ENCODE data around the gene CD200R1. TPM values are rescaled to one million over a fixed set of nuclear protein-coding genes. Genes with fewer than 3 reads are reported as not detected.

Gene CD200R1
- total and polyA plus RNA-seq, 2 of the 8 experiments (the other 6 are each of a cell fraction or from before 2014, with no cell fraction given): 0.02 TPM; not detected in 1

DNA sequence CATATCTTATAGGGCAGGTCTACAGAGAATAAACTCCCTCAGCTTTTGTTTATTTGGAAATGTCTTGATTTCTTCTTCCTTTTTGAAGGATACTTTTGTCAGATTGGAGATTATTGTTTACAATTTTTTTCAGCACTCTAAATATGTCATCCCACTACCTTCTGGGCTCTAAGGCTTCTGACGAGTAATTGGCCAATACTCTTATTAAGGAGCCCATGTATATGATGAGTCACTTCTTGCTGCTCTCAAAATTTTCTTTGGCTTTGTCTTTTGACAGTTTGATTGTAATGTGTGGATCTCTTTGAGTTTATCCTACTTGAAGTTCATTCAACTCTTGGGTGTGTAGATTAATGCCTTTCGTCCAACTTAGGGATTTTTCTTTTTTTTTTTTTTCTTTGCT, 99.3 kb downstream of the CD200R1 start:
- Histone ChIP-seq H3K79me2 (ENCODE audit: control insufficient read depth in 1 of 2, insufficient read depth in 2 of 2, low read length in 2 of 2) (no peaks in the 10 kb centered on the region), H3K27ac (ENCODE audit: low read depth, low read length) (no peak overlapping the region), H3K9me3 (ENCODE audit: insufficient read depth in 2 of 2, low read depth in 1 of 2, low read length in 1 of 2) (no peaks in the 10 kb centered on the region), H3K4me3 (ENCODE audit: extremely low read depth in 1 of 4, insufficient read depth in 2 of 4, low read depth in 3 of 4, low read length in 4 of 4) (no peak overlapping the region), H2BK5ac (ENCODE audit: low read depth, low read length) (no peak overlapping the region), H4K8ac (ENCODE audit: extremely low read depth, insufficient read depth, low read length) (no peak overlapping the region), H3K4me2 (ENCODE audit: insufficient read depth in 1 of 2, low read depth in 2 of 2, low read length in 2 of 2) (no peak overlapping the region), H3K4ac (replicated peaks; ENCODE audit: insufficient read length, low read depth, low read length) (no peak overlapping the region), H3K4me1 (replicated peaks in 1 of 4; ENCODE audit: control insufficient read depth in 3 of 4, insufficient read depth in 4 of 4, low read length in 3 of 4) (no peaks in the 10 kb centered on the region), H4K91ac (replicated peaks; ENCODE audit: insufficient read length, low read length) (no peak overlapping the region), H3K36me3 (ENCODE audit: control insufficient read depth in 2 of 4, insufficient read depth in 4 of 4, low read length in 3 of 4) (no peaks in the 10 kb centered on the region), H3K23ac (ENCODE audit: insufficient read length) (no peak overlapping the region), H2AFZ (ENCODE audit: low read length) (no peak overlapping the region), H4K20me1 (replicated peaks in 1 of 2; ENCODE audit: control insufficient read depth in 1 of 2, insufficient read depth in 2 of 2, low read length in 2 of 2) (no peaks in the 10 kb centered on the region), H2BK20ac (ENCODE audit: low read length) (no peak overlapping the region), H3K56ac (replicated peaks; ENCODE audit: insufficient read length, low read depth, low read length) (no peak overlapping the region), H2BK12ac (ENCODE audit: low read depth, low read length) (no peak overlapping the region), H3K23me2 (ENCODE audit: low read depth, low read length) (no peaks in the 10 kb centered on the region), H3K27me3 (replicated peaks in 1 of 4; ENCODE audit: control insufficient read depth in 3 of 4, extremely low read depth in 1 of 4, insufficient read depth in 3 of 4, low read length in 3 of 4) (no peaks in the 10 kb centered on the region), H3K18ac (ENCODE audit: extremely low read depth, low read length) (no peak overlapping the region), H2BK120ac (replicated peaks; ENCODE audit: low read depth, low read length) (no peak overlapping the region), H3K79me1 (ENCODE audit: low read depth, low read length) (no peaks in the 10 kb centered on the region), H2AK5ac (ENCODE audit: low read depth, low read length) (no peak overlapping the region), H3K14ac (ENCODE audit: insufficient read length) (no peak overlapping the region), H4K5ac (ENCODE audit: insufficient read length, low read depth, low read length) (no peak overlapping the region), H2BK15ac (ENCODE audit: low read length) (no peak overlapping the region), H3K9ac (replicated peaks in 1 of 4; ENCODE audit: extremely low read depth in 1 of 4, low read depth in 3 of 4, low read length in 3 of 4) (no peak overlapping the region)
- FAIRE-seq: no peak
- TF ChIP-seq RAD21 (IDR thresholded peaks at IDR 0.05 in 1 of 2, conservative IDR thresholded peaks at IDR 0.05 in 1 of 2; ENCODE audit: low read depth in 2 of 2, low read length in 2 of 2): no peak
- TF ChIP-seq, protein P1, sequence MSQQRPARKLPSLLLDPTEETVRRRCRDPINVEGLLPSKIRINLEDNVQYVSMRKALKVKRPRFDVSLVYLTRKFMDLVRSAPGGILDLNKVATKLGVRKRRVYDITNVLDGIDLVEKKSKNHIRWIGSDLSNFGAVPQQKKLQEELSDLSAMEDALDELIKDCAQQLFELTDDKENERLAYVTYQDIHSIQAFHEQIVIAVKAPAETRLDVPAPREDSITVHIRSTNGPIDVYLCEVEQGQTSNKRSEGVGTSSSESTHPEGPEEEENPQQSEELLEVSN (IDR thresholded peaks at IDR 0.05): no peak
- no peak for TF ChIP-seq TBP (IDR thresholded peaks at IDR 0.05; ENCODE audit: low read depth, low read length)
- no peak for TF ChIP-seq SP4 (IDR thresholded peaks at IDR 0.05; ENCODE audit: low read length)
- no peak for TF ChIP-seq SP2 (IDR thresholded peaks at IDR 0.05; ENCODE audit: low read length)
- TF ChIP-seq EP300 (IDR thresholded peaks at IDR 0.05; ENCODE audit: borderline replicate concordance in 1 of 2, low read depth in 2 of 2, low read length in 2 of 2): no peak
- no peak for TF ChIP-seq FOSL1 (IDR thresholded peaks at IDR 0.05; ENCODE audit: insufficient read depth, low read depth, low read length)
- TF ChIP-seq, protein P2, sequence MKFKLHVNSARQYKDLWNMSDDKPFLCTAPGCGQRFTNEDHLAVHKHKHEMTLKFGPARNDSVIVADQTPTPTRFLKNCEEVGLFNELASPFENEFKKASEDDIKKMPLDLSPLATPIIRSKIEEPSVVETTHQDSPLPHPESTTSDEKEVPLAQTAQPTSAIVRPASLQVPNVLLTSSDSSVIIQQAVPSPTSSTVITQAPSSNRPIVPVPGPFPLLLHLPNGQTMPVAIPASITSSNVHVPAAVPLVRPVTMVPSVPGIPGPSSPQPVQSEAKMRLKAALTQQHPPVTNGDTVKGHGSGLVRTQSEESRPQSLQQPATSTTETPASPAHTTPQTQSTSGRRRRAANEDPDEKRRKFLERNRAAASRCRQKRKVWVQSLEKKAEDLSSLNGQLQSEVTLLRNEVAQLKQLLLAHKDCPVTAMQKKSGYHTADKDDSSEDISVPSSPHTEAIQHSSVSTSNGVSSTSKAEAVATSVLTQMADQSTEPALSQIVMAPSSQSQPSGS (IDR thresholded peaks at IDR 0.05; ENCODE audit: low read length): no peak
- TF ChIP-seq RBBP5 (IDR thresholded peaks at IDR 0.05; ENCODE audit: borderline replicate concordance, low read depth, low read length): no peak
- WGBS, 2 experiments (ENCODE audit: extremely low coverage in 1 of 2, insufficient coverage in 1 of 2, insufficient read length in 1 of 2, insufficient replicate concordance in 2 of 2, low coverage in 1 of 2, low lambda C conversion rate in 2 of 2, missing lambda C conversion rate in 1 of 2): 90% methylated on average over 2 of the region's 2 CpGs; no CpG with 5 or more reads in 1 of the 2 experiments
- no peak for DNase-seq (ENCODE audit: low read depth in 1 of 2, low spot score in 2 of 2)
- POLR2A ChIA-PET (ENCODE audit: partially characterized antibody): no interaction called here
- CTCF ChIA-PET (ENCODE audit: partially characterized antibody): no interaction called here
